SK-N-SH (cell line): ENCODE data around the gene SLC22A4. TPM values are rescaled to one million over a fixed set of nuclear protein-coding genes. Genes with fewer than 3 reads are reported as not detected.

Experiments used
- CTCF ChIA-PET: fragments of 300-600, 350-600 bp; formaldehyde crosslinking; extraction: SDS; loops from one replicate; lab custom pipeline; 2021; lab: Yijun Ruan, JAX
- POLR2A ChIA-PET: fragments of 350-600 bp; sonication (Branson Sonifier 250); formaldehyde crosslinking; extraction: SDS; loops from one replicate; lab custom pipeline; 2020; ENCODE audit warnings: antibody characterized with exemption, inconsistent platforms; lab: Yijun Ruan, JAX
- DNase-seq: peaks from one replicate; pipeline ENCODE4 v3.0.0; 2012
- H2AFZ ChIP-seq: fragments of 200-600 bp; sonication (generic); 2 replicates; pipeline ENCODE4 v1.8.1; 2016; ENCODE audit warnings: antibody characterized with exemption, mild to moderate bottlenecking, low read depth
- H3F3A ChIP-seq: fragments of 200-600 bp; sonication (generic); replicated peaks from 2 replicates; pipeline ENCODE3; 2016; ENCODE audit warnings: antibody characterized with exemption, mild to moderate bottlenecking; ENCODE audit not compliant: insufficient read depth
- H3K27ac ChIP-seq, 2 experiments: fragments of 200-500 bp in 1 of 2; fragments of 200-600 bp in 1 of 2; sonication (Bioruptor generic) in 1 of 2; sonication (generic), shearing (Covaris generic) in 1 of 2; 2 replicates each; pipeline versions ENCODE4 v1.5.1 to v1.6.1; 2014 to 2016; ENCODE audit warnings: low read depth in 2 of 2, inconsistent platforms in 1 of 2, low read length in 1 of 2, mild to moderate bottlenecking in 1 of 2, mixed read lengths in 1 of 2
- H3K27me3 ChIP-seq: fragments of 200-600 bp; sonication (generic), shearing (Covaris generic); 2 replicates; pipeline ENCODE4 v1.6.1; 2016; ENCODE audit warnings: mixed run types; ENCODE audit not compliant: insufficient read depth
- H3K36me3 ChIP-seq, 2 experiments: fragments of 200-500 bp in 1 of 2; fragments of 200-600 bp in 1 of 2; sonication (Bioruptor generic) in 1 of 2; sonication (generic) in 1 of 2; replicated peaks in 1 of 2; 2 replicates each; pipeline versions ENCODE3 to v1.5.1; 2014 to 2016; ENCODE audit warnings: low read length in 1 of 2, mild to moderate bottlenecking in 1 of 2; ENCODE audit not compliant: insufficient read depth in 2 of 2, control insufficient read depth in 1 of 2
- H3K4me1 ChIP-seq, 2 experiments: fragments of 200-500 bp in 1 of 2; fragments of 200-600 bp in 1 of 2; sonication (Bioruptor generic) in 1 of 2; sonication (generic), shearing (Covaris generic) in 1 of 2; 2 replicates each; pipeline versions ENCODE4 v1.5.1 to v1.6.1; 2014 to 2016; ENCODE audit warnings: low read depth in 1 of 2, low read length in 1 of 2, mixed run types in 1 of 2; ENCODE audit not compliant: insufficient read depth in 2 of 2, control insufficient read depth in 1 of 2
- H3K4me2 ChIP-seq: fragments of 200-600 bp; sonication (generic), shearing (Covaris generic); 2 replicates; pipeline ENCODE4 v1.6.1; 2017; ENCODE audit warnings: mixed run types
- H3K4me3 ChIP-seq, 2 experiments: fragments of 200-500 bp in 1 of 2; fragments of 200-600 bp in 1 of 2; sonication (Bioruptor generic) in 1 of 2; sonication (generic), shearing (Covaris generic) in 1 of 2; 2 replicates each; pipeline versions ENCODE4 v1.5.1 to v1.8.1; 2014 to 2016; ENCODE audit warnings: low read depth in 2 of 2, inconsistent platforms in 1 of 2, low read length in 1 of 2, mild to moderate bottlenecking in 1 of 2, mixed read lengths in 1 of 2, moderate library complexity in 1 of 2
- H3K79me2 ChIP-seq: fragments of 200-600 bp; sonication (generic); 2 replicates; pipeline ENCODE4 v1.8.1; 2017; ENCODE audit warnings: mild to moderate bottlenecking; ENCODE audit not compliant: insufficient read depth
- H3K9ac ChIP-seq: fragments of 200-600 bp; sonication (generic); 2 replicates; pipeline ENCODE4 v1.6.1; 2017; ENCODE audit warnings: mixed run types
- H3K9me2 ChIP-seq: fragments of 200-600 bp; sonication (generic); 2 replicates; pipeline ENCODE4 v1.6.1; 2017; ENCODE audit warnings: mixed run types
- H3K9me3 ChIP-seq: fragments of 200-600 bp; sonication (generic); 2 replicates; pipeline ENCODE4 v1.6.1; 2017; ENCODE audit warnings: mixed run types, mild to moderate bottlenecking, moderate library complexity
- H4K20me1 ChIP-seq: fragments of 200-600 bp; sonication (generic); 2 replicates; pipeline ENCODE4 v1.6.1; 2017; ENCODE audit warnings: mild to moderate bottlenecking, mixed run types; ENCODE audit not compliant: insufficient read depth
- CHD2 ChIP-seq: fragments of 150-350 bp; IDR thresholded peaks from 2 replicates; pipeline ENCODE4 v1.6.1; 2018; ENCODE audit warnings: low read length; ENCODE audit not compliant: partially characterized antibody
- ELF1 ChIP-seq: IDR thresholded peaks from 2 replicates; pipeline ENCODE4 v1.4.0; 2012
- JUND ChIP-seq: IDR thresholded peaks from 2 replicates; pipeline ENCODE4 v1.4.0; 2012
- MAX ChIP-seq: IDR thresholded peaks from 2 replicates; pipeline ENCODE4 v1.4.0; 2012; ENCODE audit warnings: low read depth
- MXI1 ChIP-seq: IDR thresholded peaks from 2 replicates; pipeline ENCODE4 v1.6.1; 2012; ENCODE audit warnings: mild to moderate bottlenecking, low read depth, low read length, improper control_type of control experiment
- NRF1 ChIP-seq: IDR thresholded peaks from 2 replicates; pipeline ENCODE4 v1.6.1; 2012; ENCODE audit warnings: low read depth, mild to moderate bottlenecking, low read length
- RAD21 ChIP-seq: IDR thresholded peaks from 2 replicates; pipeline ENCODE4 v1.6.1; 2012; ENCODE audit warnings: mild to moderate bottlenecking, low read length
- SIN3A ChIP-seq: IDR thresholded peaks from 2 replicates; pipeline ENCODE4 v1.6.1; 2012; ENCODE audit warnings: low read depth, mild to moderate bottlenecking, low read length, moderate library complexity, borderline replicate concordance
- SMC3 ChIP-seq: IDR thresholded peaks from 2 replicates; pipeline ENCODE4 v1.6.1; 2012; ENCODE audit warnings: low read depth, low read length, improper control_type of control experiment
- USF1 ChIP-seq: IDR thresholded peaks from 2 replicates; pipeline ENCODE4 v1.4.0; 2012; ENCODE audit warnings: low read depth, borderline replicate concordance
- USF2 ChIP-seq: fragments of 150-350 bp; IDR thresholded peaks from 2 replicates; pipeline ENCODE4 v1.6.1; 2017; ENCODE audit warnings: antibody characterized with exemption, low read length, low read depth, borderline replicate concordance
- WGBS: methylation state at CpG from one replicate; pipeline ENCODE4 v1.1.6; 2017; ENCODE audit warnings: low lambda C conversion rate; 5-methylcytosine and 5-hydroxymethylcytosine counted together
- polyA plus RNA-seq, 3 experiments: library from polyadenylated mRNA; depleted of rRNA; stranded (reverse); fragments of >200 nt; gene quantifications; 2 replicates each; pipeline ENCODE4 v1.2.3, GENCODE V29; 2012

The SLC22A4 gene
- polyA plus RNA-seq, 1 of the 3 experiments (the other 2 are of a cell fraction) = 3.3 TPM

- Histone ChIP-seq H3K4me2 (no peak overlapping the region), H2AFZ (no peak overlapping the region), H3K27me3 (no peaks in the 10 kb centered on the region), H4K20me1 (no peaks in the 10 kb centered on the region), H3K9ac (no peak overlapping the region), H3K36me3 (no peaks in the 10 kb centered on the region), H3K27ac (no peak overlapping the region), H3K9me3 (peaks cover 4% of the 10 kb centered on the region; the same call in 1 of the 2 replicates), H3K4me3 (no peak overlapping the region), H3K4me1 (no peaks in the 10 kb centered on the region), H3K9me2 (no peaks in the 10 kb centered on the region), H3F3A (no peaks in the 10 kb centered on the region), H3K79me2 (no peaks in the 10 kb centered on the region)
- WGBS = 4% methylated on average over 1 of the region's 1 CpG
- DNase-seq = no peak
- ChIA-PET CTCF (no interaction called here), POLR2A (no interaction called here)
- TF ChIP-seq MXI1 (no peak), CHD2 (no peak), JUND (no peak), SMC3 (no peak), MAX (no peak), USF1 (no peak), NRF1 (no peak), SIN3A (no peak), RAD21 (no peak)
These were observed 48.6 kb upstream of the SLC22A4 start for GRCh38 chr5:132245593-132245992.

GRCh38 chr5:132246806-132247205, 47.4 kb upstream of the SLC22A4 start:
- Histone ChIP-seq H3K9ac (no peak overlapping the region), H3K27ac (no peak overlapping the region), H3K4me2 (no peak overlapping the region)
- POLR2A ChIA-PET = interaction anchor here (1.3 kb wide), 1 partner anchor 10 kb away, joined by 5 read pairs; the partner anchor contains the start of gene PDLIM4
- no peak for DNase-seq
- TF ChIP-seq USF2 = no peak
- no peak for TF ChIP-seq ELF1
- TF ChIP-seq, all 33 proteins: peak for 0
- CTCF ChIA-PET = interaction anchor here (1.3 to 1.9 kb wide), 2 partner anchors 8 to 15 kb away, joined by 3 to 12 read pairs; no protein-coding TSS in a partner anchor
- H3K36me3 ChIP-seq = no peaks in the 10 kb centered on the region
- no peaks in the 10 kb centered on the region for H3K27me3 ChIP-seq
- H3K79me2 ChIP-seq = no peaks in the 10 kb centered on the region
- no peak overlapping the region for H2AFZ ChIP-seq
- no peak overlapping the region for H3K4me3 ChIP-seq
- H3K9me2 ChIP-seq = no peaks in the 10 kb centered on the region
- no peaks in the 10 kb centered on the region for H3F3A ChIP-seq
- H3K4me1 ChIP-seq = peaks cover 4 to 5% of the 10 kb centered on the region in 2 experiments; a peak in 2 of 4 replicates
- no peaks in the 10 kb centered on the region for H4K20me1 ChIP-seq
- peaks cover 4% of the 10 kb centered on the region; the same call in 1 of the 2 replicates for H3K9me3 ChIP-seq
